ENCODE data around the gene ZFYVE21.

GRCh38 chr14:103715052-103716000 is at the start of gene ZFYVE21, which contains the start of gene XRCC3:
- TF ChIP-seq POLR2A (IDR thresholded peaks at IDR 0.05; ENCODE audit: low read depth), result peak; percentile 85
- TF ChIP-seq CTCF (IDR thresholded peaks at IDR 0.05), result peak in 1 of 3 experiments; percentile 44
